ENCODE measurements around the gene SHQ1.
"Not testable (repeated sequence)": the region's sequence is repeated elsewhere in the genome, so short reads cannot be mapped to it uniquely, and the experiment has no call there.

Gene SHQ1

GRCh38 chr3:72798552-72799195 lies 49.6 kb downstream of the SHQ1 start:
- no peak for DNase-seq

GRCh38 chr3:72797773-72798543 lies 50.3 kb downstream of the SHQ1 start:
- peak; percentile 85 for DNase-seq

DNA sequence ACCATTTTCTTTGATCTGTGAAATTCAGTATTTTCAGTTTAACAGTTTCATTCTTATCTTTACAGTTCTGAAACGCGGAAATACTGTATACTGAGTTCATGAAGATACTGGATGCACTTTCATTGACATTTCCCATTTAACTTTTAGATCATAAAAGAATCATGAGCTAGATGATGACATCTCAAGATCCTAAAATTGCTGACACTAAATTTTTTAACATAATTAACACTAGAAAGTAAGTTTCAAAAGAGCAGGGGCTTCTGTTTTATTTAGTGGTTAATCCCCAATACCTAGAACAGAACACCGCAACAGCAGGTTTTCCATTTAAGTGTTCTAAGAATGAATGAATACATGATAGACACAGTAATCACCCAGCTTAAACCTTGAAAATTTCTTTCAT lies 54.2 kb downstream of the SHQ1 start:
- no peak for DNase-seq

GRCh38 chr3:72791161-72791560 lies 57.1 kb downstream of the SHQ1 start:
- DNase-seq, result no peak

GRCh38 chr3:72789786-72790185 lies 58.5 kb downstream of the SHQ1 start:
- no peak for DNase-seq

GRCh38 chr3:72788232-72788631 lies 60.0 kb downstream of the SHQ1 start:
- not testable (repeated sequence) for DNase-seq

- DNase-seq, result no peak
Observed at GRCh38 chr3:72786668-72787067, 61.6 kb downstream of the SHQ1 start.

DNA sequence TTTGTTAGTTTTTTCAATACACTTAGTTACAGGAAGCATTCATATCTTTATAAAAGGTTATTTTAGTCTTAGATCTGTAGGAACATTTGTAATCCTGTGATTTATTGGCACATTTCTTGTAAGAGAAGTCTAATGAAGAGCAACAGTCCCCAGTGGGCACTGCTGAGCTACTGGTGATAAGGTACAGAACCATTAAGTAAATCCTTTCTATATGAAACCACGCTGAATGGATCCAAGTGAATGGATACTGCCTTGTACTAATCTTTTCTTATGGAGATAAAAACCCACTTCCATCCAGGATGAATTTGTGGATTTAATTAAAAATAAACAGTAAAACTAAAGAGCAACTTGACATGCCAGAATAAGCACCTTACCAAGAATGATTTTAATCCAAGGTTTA lies 64.0 kb downstream of the SHQ1 start:
- DNase-seq, result no peak

GRCh38 chr3:72782521-72782920 lies 65.7 kb downstream of the SHQ1 start:
- peak; percentile 58 for DNase-seq

- DNase-seq, result no peak
Observed at GRCh38 chr3:72769758-72770540, 78.3 kb downstream of the SHQ1 start.

- peak; percentile 46 for DNase-seq
Observed at GRCh38 chr3:72768936-72769335, 79.3 kb downstream of the SHQ1 start.

DNA sequence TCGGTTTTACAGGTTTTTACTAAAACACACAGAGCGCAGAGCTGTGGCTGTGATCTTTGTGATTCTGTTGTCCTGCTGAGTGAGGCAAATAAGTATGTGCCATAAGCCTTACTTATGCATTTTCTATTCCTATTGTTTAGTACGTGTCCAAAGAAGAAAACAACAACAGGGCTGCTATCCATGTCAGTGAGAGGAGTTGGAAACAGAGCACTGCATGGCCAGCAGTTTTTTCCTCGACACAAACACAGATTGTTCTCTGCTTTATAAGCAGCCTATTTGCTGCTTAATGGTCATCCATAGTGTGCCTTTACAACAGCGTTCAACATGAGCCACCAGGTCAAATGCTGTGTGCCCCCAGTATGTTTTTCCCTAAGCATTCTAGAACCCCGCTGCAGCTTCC lies 79.8 kb downstream of the SHQ1 start:
- no peak for DNase-seq

- no peak for DNase-seq
Observed at GRCh38 chr3:72768006-72768441, 80.2 kb downstream of the SHQ1 start.

DNA sequence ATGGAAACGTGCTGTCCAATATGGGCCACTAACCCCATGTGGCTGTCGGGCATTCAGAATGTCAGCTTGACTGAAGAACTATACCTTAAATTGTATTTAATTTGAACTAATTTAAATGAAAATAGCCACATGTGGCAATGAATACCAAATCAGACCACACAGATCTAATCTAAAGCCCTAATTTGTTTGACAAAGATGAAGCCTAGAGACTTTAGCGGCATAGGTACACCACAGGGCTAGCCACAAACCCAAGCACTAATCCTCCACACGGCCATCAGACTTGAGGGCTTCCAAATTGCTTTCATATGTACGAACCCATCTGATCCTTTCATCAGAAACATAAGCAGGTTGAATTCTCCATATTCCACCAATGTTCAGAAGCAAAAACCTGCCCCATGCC lies 81.4 kb downstream of the SHQ1 start:
- DNase-seq, result no peak

GRCh38 chr3:72763751-72764440 lies 84.3 kb downstream of the SHQ1 start:
- no peak for DNase-seq

DNA sequence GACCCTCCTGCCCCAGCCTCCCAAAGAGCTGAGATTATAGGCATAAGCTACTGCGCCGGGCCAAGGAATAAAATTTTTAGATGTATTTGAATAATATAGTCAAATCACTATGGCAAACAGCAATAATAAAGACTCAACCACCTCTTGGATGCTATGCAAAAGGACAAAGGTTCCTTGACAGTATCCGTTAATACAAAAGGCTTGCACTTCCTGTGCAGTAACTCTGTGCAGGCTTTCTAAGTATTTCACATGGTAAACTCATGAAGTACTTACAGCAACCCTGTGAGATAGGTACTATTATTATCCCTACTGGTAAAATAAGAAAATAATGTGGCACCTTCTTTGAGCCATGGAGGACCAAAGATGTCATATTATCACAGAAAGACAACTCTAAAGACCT lies 86.8 kb downstream of the SHQ1 start:
- no peak for DNase-seq

DNA sequence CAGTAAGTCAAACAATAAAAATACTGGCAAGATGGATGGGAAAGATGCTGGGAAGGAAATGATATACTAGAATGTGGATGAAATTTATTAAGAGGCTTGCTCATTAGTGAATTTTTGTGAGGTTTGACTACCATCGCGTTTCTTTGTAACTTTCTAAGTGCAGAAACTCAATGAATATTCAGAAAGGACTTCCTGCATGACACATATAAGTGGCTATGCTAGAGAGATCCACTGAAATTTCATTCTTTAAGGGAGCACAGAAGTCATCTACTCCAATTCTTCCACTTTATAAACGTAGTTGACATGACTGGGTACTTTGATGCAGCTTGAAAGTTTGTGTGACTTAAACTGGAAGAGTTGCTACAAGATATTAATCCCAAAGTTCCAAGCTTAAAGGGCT lies 88.0 kb downstream of the SHQ1 start:
- DNase-seq, result no peak

GRCh38 chr3:72756900-72757299 lies 91.3 kb downstream of the SHQ1 start:
- no peak for DNase-seq

- DNase-seq, result no peak
Observed at GRCh38 chr3:72754582-72754981, 93.7 kb downstream of the SHQ1 start.

DNA sequence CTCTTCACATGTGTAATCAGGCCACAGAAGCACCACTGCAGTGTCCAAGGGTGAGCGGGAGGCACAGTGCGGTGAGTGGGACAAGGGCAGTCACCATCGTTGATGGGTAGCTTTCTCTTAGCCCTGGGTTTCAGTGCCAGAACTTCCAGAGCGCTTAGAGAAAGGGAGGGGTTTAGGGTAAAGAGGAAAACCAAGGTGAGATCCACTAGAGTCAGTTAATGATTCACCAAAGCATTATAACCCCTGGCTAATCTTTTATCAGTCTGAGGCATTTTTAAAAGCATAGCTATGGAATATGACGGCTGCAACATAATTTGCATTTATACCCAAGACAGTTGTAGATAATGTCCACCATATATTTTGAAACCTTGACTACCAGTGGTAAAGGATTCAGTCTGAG lies 94.8 kb downstream of the SHQ1 start:
- no peak for DNase-seq

DNA sequence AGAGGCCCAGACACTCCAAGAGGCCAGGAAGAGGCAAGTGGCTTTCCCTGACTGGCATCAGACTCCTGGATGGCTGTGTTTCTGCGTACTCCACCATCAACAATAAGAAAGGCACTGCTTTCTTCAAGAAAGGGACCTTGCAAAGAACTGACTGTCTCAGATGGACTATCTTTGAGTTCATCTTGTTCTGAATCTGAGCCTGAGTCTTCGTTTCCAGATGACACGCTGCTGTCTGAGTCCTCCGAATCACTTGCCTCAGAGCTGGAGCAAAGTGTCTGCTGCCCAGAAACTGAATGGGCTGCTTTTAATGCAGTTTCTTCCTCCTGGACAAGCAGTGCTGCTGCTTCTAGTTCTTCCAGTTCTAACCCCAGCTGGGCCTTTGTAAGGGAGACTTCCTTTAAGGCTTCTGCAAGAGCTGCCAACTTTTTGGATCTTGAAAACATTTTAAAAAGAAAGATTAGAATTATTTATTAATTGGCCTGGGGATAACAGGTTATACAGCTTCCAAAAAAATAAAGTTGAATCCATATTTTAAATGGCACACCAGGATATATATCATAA lies 97.8 kb downstream of the SHQ1 start:
- no peak for DNase-seq

- DNase-seq, result no peak
Observed at GRCh38 chr3:72748659-72749058, 99.6 kb downstream of the SHQ1 start.
